ENCODE data around the gene TMEM121.

TMEM121 gene

GRCh38 chr14:105498430-105499255 is 27.7 kb upstream of the TMEM121 start:
- no peak for DNase-seq (ENCODE audit: low read depth)

- DNase-seq (ENCODE audit: low read depth): no peak
These were observed 26.9 kb upstream of the TMEM121 start for GRCh38 chr14:105499256-105500035.

- no peak for DNase-seq (ENCODE audit: low read depth)
These were observed 26.2 kb upstream of the TMEM121 start for GRCh38 chr14:105500036-105500725.

- DNase-seq (ENCODE audit: low read depth): no peak
These were observed 25.7 kb upstream of the TMEM121 start for GRCh38 chr14:105500726-105501101.

- DNase-seq (ENCODE audit: low read depth): no peak
These were observed 24.7 kb upstream of the TMEM121 start for GRCh38 chr14:105501504-105502291.

GRCh38 chr14:105502446-105503295 is 23.7 kb upstream of the TMEM121 start:
- no peak for DNase-seq (ENCODE audit: low read depth)

GRCh38 chr14:105503296-105503640 is 23.1 kb upstream of the TMEM121 start:
- no peak for DNase-seq (ENCODE audit: low read depth)

- DNase-seq (ENCODE audit: low read depth): no peak
These were observed 22.3 kb upstream of the TMEM121 start for GRCh38 chr14:105503935-105504692.

GRCh38 chr14:105505101-105505500 is 21.3 kb upstream of the TMEM121 start:
- no peak for DNase-seq (ENCODE audit: low read depth)

- DNase-seq (ENCODE audit: low read depth): no peak
These were observed 19.1 kb upstream of the TMEM121 start for GRCh38 chr14:105507247-105507646.

- no peak for DNase-seq (ENCODE audit: low read depth)
These were observed 18.3 kb upstream of the TMEM121 start for GRCh38 chr14:105508069-105508468.

GRCh38 chr14:105508601-105509000 is 17.8 kb upstream of the TMEM121 start:
- no peak for DNase-seq (ENCODE audit: low read depth)

GRCh38 chr14:105517096-105517495 is 9.3 kb upstream of the TMEM121 start:
- DNase-seq (ENCODE audit: low read depth): no peak

GRCh38 chr14:105519946-105520698 is 6.3 kb upstream of the TMEM121 start:
- DNase-seq (ENCODE audit: low read depth): no peak

- no peak for DNase-seq (ENCODE audit: low read depth)
These were observed 1.1 kb upstream of the TMEM121 start for GRCh38 chr14:105525326-105525725.

- DNase-seq (ENCODE audit: low read depth): no peak
These were observed 495 bp downstream of the TMEM121 start for GRCh38 chr14:105526776-105527380.

GRCh38 chr14:105527381-105527825 is 1.0 kb downstream of the TMEM121 start:
- no peak for DNase-seq (ENCODE audit: low read depth)

- DNase-seq (ENCODE audit: low read depth): peak; percentile 65
These were observed 1.6 kb downstream of the TMEM121 start for GRCh38 chr14:105527826-105528585.
